Left lung (tissue), 10 donors: ENCODE data around the gene IER3IP1. TPM values are rescaled to one million over a fixed set of nuclear protein-coding genes. Genes with fewer than 3 reads are reported as not detected.

Source experiments
- ATAC-seq: fragments of 200-7000 bp; cut with Tn5 transposase; one replicate; pipeline ENCODE4 v1.9.1; 2020; ENCODE audit warnings: moderate library complexity
- DNase-seq, 4 donors: peaks; one replicate each; pipeline ENCODE4 v3.0.0-alpha.2; 2013 to 2020
- H3K27ac ChIP-seq, 2 donors: fragments of 200-600 bp; sonication (generic) in 1 of 2; one replicate each; pipeline versions ENCODE4 v1.5.0 to v1.8.0; 2020 to 2021
- H3K27me3 ChIP-seq, 2 donors: fragments of 200-600 bp; sonication (generic) in 1 of 2; one replicate each; pipeline versions ENCODE4 v1.5.0 to v1.8.0; 2020 to 2021
- H3K36me3 ChIP-seq, 2 donors: fragments of 200-600 bp; sonication (generic) in 1 of 2; one replicate each; pipeline versions ENCODE4 v1.5.0 to v1.8.0; 2020 to 2021
- H3K4me1 ChIP-seq, 2 donors: fragments of 200-600 bp; one replicate each; pipeline ENCODE4 v1.8.0; 2021
- H3K4me3 ChIP-seq, 2 donors: fragments of 200-600 bp; sonication (generic) in 1 of 2; one replicate each; pipeline versions ENCODE4 v1.5.0 to v1.8.0; 2020 to 2021; ENCODE audit warnings: mild to moderate bottlenecking in 1 of 2
- H3K9me3 ChIP-seq, 2 donors: fragments of 200-600 bp; sonication (generic) in 1 of 2; one replicate each; pipeline versions ENCODE4 v1.5.0 to v1.8.0; 2020 to 2021
- CTCF ChIP-seq, 2 donors: fragments of 200-600 bp; sonication (generic) in 1 of 2; IDR thresholded peaks; one replicate each; pipeline versions ENCODE4 v1.5.0 to v1.8.0; 2021; ENCODE audit warnings: antibody characterized with exemption in 2 of 2
- intact Hi-C, 2 donors: fragments of 100-400 bp; cut with DNase I; formaldehyde crosslinking; loops; one replicate each; pipeline versions ENCODE4 v1.11.2 to v1.14.2; 2022
- polyA plus RNA-seq, 6 donors: library from polyadenylated mRNA; unstranded; fragments of 120-200 nt; gene quantifications; one replicate each; pipeline ENCODE4 v1.2.1, GENCODE V29; 2013; ENCODE audit not compliant: insufficient read length in 6 of 6
- total RNA-seq, 2 donors: library from RNA; stranded (reverse); fragmentation: NEBNext Ultra II Directional; extraction: Animal tissue kit (Norgen Biotek cat#: 25700); gene quantifications; one replicate each; pipeline ENCODE4 v1.2.1, GENCODE V29; 2021
- donor health status: DM: no; HTN: yes; CAD: no.
- donor health status: DM: no; HTN: no; CAD: no.

IER3IP1 gene
- total and polyA plus RNA-seq, 8 donors, result 14.6 to 28.0 (median 23.5) TPM

DNA sequence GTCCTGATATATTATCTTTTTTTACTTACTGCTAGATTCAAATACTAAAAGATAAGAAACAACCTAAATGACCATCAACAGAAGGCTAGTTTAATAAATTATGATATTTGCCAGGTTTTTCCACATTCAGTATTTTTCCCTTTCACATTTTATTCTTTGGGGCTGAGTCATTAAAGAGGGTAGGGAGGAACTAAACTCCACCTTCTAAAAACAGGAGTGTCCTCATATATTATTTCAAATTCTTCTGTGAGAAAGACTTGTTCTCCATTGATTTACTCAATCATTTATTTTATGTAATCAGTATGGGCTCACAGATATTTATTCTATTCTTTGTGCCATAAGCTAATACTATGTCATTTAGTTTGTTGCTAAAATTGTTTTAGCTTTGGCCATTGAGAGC, 34.9 kb downstream of the IER3IP1 start:
- Histone ChIP-seq H3K27ac (no peak overlapping the region), H3K9me3 (no peaks in the 10 kb centered on the region), H3K36me3 (peaks cover 0 to 5% of the 10 kb centered on the region in 2 donors), H3K4me3 (no peak overlapping the region), H3K27me3 (no peaks in the 10 kb centered on the region), H3K4me1 (no peaks in the 10 kb centered on the region)
- no peak for TF ChIP-seq CTCF (IDR thresholded peaks at IDR 0.05)
- ATAC-seq (no peak), DNase-seq (no peak)
- intact Hi-C loops, result no loop called here

GRCh38 chr18:47121146-47121545, 55.0 kb downstream of the IER3IP1 start:
- Histone ChIP-seq H3K27me3 (no peaks in the 10 kb centered on the region), H3K9me3 (no peaks in the 10 kb centered on the region), H3K36me3 (peaks cover 0 to 14% of the 10 kb centered on the region in 2 donors), H3K27ac (no peak overlapping the region), H3K4me3 (no peak overlapping the region), H3K4me1 (no peaks in the 10 kb centered on the region)
- no peak for DNase-seq
- TF ChIP-seq CTCF (IDR thresholded peaks at IDR 0.05), result no peak
- no peak for ATAC-seq
- intact Hi-C loops, result no loop called here

DNA sequence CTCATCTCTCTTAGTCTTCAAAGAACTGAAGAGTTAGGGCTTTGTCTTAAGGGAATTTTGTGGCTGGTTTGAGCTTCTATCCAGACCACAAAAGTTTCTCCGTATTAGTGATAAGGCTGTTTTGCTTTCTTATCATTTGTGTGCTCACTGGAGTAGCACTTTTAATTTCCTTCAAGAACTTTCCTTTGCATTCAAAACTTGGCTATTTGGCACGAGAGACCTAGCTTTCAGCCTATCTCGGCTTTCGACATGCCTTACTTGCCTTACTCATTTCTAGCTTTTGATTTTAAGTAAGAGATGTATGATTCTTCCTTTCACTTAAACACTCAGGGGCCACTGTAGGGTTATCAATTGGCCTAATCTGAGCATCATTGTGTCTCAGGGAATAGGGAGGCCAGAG, 55.7 kb downstream of the IER3IP1 start:
- H3K9me3 ChIP-seq, result no peaks in the 10 kb centered on the region
- DNase-seq (no peak), ATAC-seq (no peak)
- no peak for TF ChIP-seq CTCF (IDR thresholded peaks at IDR 0.05)
- H3K27ac ChIP-seq, result no peak overlapping the region
- H3K4me3 ChIP-seq, result no peak overlapping the region
- intact Hi-C loops, result no loop called here
- no peaks in the 10 kb centered on the region for H3K4me1 ChIP-seq
- peaks cover 0 to 15% of the 10 kb centered on the region in 2 donors for H3K36me3 ChIP-seq
- H3K27me3 ChIP-seq, result no peaks in the 10 kb centered on the region

DNA sequence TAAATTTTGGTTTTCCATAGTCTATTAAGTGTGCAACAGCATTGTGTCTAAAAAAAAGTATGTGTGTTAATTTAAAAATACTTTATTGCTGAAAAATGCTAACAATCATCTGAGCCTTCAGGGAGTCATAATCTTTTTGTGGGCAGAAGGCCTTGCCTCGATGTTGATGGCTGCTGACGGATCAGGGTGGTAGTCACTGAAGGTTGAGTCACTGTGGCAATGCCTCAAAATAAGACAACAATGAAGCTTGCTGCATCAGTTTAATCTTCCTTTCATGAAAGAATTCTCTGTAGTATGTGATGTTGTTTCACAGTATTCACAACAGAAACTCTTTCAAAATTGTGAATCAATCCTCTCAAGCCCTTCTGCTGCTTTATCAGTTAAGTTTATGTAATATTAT, 57.2 kb downstream of the IER3IP1 start:
- intact Hi-C loops, result no loop called here
- no peak for TF ChIP-seq CTCF (IDR thresholded peaks at IDR 0.05)

GRCh38 chr18:47115205-47115604, 61.0 kb downstream of the IER3IP1 start:
- Histone ChIP-seq H3K36me3 (peaks cover 0 to 57% of the 10 kb centered on the region in 2 donors), H3K27ac (no peak overlapping the region), H3K4me3 (no peak overlapping the region), H3K9me3 (no peaks in the 10 kb centered on the region), H3K4me1 (no peaks in the 10 kb centered on the region), H3K27me3 (no peaks in the 10 kb centered on the region)
- DNase-seq (no peak), ATAC-seq (no peak)
- TF ChIP-seq CTCF (IDR thresholded peaks at IDR 0.05), result no peak
- intact Hi-C loops, result no loop called here

More for the DNA sequence above, 57.2 kb downstream of the IER3IP1 start:
- H3K4me1 ChIP-seq, result no peaks in the 10 kb centered on the region
- DNase-seq (no peak), ATAC-seq (no peak)
- no peak overlapping the region for H3K27ac ChIP-seq
- no peaks in the 10 kb centered on the region for H3K27me3 ChIP-seq
- peaks cover 0 to 30% of the 10 kb centered on the region in 2 donors for H3K36me3 ChIP-seq
- no peak overlapping the region for H3K4me3 ChIP-seq
- no peaks in the 10 kb centered on the region for H3K9me3 ChIP-seq
